Kidney glomerular epithelial cell (primary cell): Measurements from ENCODE around the gene EHMT1.

Experiments
- DNase-seq: peaks from one replicate; lab custom pipeline; 2025; lab: John Stamatoyannopoulos, UW

The EHMT1 gene

GRCh38 chr9:137673886-137674285 lies 55.1 kb downstream of the EHMT1 start:
- DNase-seq = no peak

DNA sequence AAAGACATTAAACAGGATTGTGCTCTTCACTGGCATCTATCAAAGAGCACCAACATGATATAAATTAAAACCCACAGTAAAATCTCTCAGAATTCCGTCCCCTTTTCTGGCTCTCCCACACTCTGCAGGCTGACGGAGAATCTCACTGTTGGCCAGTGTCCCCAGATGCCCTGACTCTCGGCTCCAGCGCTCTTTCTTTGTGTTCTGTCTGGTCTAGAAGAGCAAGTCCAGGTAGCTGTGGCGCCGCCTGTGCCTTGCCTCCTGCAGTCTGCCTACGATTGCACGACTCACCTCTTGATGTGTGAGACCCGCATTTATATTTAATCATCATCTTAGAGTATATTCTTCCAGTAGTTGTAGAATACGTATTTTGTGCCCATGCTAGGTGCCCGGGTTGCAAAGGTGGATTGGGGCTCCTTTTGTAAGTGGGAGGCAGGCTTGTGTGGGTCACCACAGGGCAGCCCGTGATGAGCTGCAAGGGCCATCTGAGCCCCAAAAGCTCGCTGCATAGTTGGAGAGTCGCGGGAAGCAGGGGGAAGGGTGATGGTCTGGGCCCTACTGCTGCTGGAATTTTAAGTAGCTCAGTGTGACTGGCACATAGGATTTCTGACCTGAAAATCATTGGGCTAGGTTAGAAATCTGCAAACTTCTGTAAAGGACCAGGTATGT lies 55.6 kb downstream of the EHMT1 start:
- no peak for DNase-seq

DNA sequence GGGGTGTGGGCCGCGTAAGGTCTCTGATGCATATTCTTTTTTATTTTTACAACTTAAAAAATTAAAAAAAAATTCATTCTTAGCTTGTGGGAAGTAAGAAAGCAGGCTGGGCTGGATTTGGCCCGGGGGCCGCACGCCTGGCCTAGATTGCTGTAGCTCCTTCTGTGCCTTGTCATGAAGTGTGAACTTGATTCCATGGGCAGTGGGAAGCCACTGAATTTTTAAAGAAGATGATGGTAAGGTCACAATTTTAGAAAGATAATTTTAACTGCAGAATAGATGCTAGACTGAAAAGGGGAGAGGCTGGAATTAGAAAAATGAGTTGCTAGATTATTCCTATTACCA lies 56.1 kb downstream of the EHMT1 start:
- no peak for DNase-seq

DNA sequence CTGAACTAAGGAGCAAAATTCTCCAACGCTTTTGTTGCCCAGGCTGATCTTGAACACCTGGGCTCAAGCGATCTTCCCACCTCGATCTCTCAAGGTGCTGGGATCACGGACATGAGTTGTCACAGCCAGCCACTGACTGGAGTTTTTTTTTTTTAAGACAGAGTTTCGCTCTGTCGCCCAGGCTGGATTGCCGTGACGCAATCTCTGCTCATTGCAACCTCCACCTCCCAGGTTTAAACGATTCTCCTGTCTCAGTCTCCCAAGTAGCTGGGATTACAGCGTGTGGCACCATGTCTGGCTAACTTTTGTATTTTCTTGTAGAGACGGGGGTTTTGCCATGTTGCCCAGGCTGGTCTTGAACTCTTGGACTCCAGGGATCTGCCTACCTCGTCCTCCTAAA lies 58.2 kb downstream of the EHMT1 start:
- no peak for DNase-seq

DNA sequence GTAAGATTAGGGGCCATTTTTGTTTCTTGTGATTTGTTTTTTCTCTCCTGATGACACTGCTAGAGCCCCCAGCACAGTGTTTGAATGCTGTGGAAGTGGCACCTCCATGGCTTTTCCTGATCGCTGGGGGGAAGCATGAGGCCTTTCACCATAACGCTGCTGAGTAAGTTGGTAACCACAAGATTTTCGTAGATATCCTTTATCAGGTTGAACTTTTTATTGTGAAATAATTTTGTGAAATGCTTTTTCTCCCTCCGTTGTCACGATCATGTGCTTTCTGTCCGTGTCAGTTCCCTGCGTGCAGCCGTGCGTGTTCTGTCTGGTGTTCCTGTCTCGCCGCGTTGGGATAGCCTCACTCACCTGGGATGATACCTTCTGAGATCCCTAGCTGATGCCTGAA lies 59.4 kb downstream of the EHMT1 start:
- no peak for DNase-seq

DNA sequence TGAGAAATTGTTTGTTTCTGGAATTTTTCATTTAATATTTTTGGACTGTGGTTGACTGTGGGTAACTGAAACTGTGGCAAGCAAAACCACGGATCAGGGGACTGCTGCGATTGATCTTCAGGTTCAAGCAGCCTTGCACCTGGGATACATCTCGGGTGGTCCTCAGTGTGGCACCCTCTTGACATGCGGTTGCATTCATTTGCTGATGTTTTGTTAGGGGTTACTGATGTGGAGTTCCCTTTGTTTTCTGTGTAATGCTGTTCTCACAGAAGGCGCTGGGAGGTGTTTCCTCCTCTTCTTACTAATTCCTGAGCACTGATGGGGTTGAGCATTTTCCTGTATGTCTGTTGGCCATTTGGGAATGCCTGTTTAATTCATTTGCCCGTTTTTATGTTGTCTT lies 60.4 kb downstream of the EHMT1 start:
- no peak for DNase-seq

- no peak for DNase-seq
These were observed 61.0 kb downstream of the EHMT1 start for GRCh38 chr9:137679695-137680305.

GRCh38 chr9:137680444-137681358 lies 61.9 kb downstream of the EHMT1 start:
- no peak for DNase-seq

DNA sequence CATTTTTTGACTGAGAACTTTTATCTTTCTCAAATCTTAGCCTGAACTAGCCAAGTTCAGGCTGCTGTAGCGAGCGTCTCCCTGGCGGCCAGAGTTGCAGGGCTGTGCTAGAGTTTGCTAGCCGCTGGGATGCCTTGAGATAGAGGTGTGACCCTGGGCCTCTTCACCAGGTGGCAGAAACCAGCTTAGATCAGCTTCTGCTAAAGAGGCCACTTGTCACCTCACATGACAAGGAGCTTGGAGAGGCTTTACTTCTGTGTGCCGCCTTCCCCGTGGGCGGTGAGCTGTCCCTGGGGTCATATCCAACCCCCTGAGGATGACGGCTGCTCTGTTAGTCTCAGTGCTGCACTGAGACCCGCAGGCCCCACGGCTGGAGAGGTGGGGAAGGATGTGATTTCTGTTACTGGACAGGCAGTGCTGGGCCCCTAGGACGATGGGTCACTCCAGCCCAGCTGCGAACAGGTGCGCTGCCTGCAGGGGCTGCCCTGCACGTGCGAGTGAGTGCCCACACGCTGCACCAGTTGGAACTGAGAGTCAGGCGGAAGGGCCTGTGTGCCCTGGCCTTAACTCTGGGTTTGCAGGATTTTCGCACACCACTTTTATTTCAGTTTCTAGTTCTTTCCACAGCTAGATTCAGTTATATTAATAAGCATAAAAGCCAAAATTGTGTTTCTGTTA lies 63.8 kb downstream of the EHMT1 start:
- no peak for DNase-seq

- DNase-seq = no peak
These were observed 64.6 kb downstream of the EHMT1 start for GRCh38 chr9:137683262-137683864.

DNA sequence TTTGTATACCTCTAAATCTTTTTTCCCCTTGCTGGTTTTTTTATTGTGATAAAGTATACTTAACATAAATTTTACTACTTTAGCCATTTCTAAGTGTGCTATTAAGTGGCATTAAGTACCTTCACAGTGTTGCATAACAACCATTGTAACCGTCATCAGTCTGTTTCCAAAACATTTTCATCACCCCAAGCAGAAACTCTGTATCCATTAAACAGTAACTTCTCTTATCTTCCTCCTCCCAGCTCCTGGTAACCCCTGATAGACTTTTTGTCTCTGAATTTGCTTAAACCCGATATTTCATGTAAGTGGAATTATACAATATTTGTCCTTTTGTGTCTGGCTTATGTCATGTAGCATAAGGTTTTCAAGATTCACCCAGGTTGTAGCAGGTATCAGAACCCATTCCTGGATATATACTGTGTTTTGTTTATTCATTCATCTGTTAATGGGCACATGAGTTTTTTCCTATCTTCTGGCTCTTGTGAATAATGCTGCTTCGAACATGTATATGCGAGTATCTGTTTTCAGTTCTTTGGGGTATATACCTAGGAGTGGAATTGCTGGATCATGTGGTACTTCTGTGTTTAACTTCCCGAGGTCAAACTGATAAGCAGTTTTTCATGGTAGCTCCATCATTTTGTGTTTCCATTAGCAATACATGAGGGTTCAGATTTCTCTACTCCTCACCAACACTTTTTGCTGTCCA lies 66.4 kb downstream of the EHMT1 start:
- no peak for DNase-seq

DNA sequence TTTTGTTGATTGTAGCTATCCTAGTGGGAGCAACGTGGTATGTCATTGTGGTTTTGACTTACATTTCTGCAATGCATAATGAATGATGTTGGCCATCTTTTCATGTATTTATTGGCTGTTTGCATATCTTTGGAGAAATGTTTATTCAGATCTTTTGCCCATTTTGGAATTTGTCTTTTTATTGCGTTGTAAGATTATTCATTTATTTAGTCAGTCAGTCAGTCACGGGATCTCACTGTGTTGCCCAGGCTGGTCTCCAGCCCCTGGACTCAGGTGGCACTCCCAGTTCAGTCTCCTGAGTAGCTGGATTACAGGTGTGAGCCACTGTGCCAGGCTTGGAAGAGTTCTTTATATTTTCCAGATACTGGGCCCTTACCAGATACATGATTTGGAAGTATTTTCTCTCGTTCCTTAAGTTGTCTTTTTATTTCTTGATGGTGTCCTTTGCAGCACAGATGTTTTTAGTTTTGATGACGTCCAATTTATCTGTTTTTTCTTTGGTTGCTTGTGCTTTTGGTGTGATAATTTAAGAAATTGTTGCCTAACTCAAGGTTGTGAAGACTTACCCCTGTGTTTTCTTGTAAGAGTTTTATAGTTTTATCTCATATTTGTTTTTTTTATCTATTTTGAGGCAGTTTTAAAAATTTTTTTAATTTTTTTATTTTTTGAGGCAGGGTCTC lies 67.1 kb downstream of the EHMT1 start:
- DNase-seq = no peak

DNA sequence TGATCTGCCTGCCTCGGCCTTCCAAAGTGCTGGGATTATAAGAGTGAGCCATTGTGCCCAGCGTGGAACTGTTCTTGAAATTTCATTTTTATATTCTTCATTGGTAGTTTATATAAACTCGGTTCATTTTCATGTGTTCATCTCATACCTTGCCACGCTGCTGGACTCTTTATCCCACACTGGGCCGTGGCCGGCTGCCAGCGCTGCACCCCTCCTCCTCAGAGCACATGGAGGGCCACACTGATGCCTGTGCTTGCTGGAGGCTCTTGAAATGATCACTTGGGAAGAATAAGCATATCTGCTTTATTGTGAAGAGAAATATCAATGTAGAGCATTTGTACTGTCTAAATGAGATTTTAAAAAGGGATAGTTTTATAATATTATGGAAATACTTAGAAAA lies 69.5 kb downstream of the EHMT1 start:
- DNase-seq = no peak

GRCh38 chr9:137688725-137689124 lies 69.9 kb downstream of the EHMT1 start:
- DNase-seq = no peak

- DNase-seq = no peak
These were observed 71.1 kb downstream of the EHMT1 start for GRCh38 chr9:137689745-137690529.

- DNase-seq = no peak
These were observed 72.3 kb downstream of the EHMT1 start for GRCh38 chr9:137690930-137691645.

GRCh38 chr9:137691646-137692351 lies 73.0 kb downstream of the EHMT1 start:
- no peak for DNase-seq

GRCh38 chr9:137694236-137694959 lies 75.6 kb downstream of the EHMT1 start:
- DNase-seq = no peak
